ENCODE measurements around the gene ZSWIM5. TPM values are rescaled to one million over a fixed set of nuclear protein-coding genes. Genes with fewer than 3 reads are reported as not detected.

ZSWIM5 gene
- total and polyA plus RNA-seq, 2 experiments from 2014 or later: 2.0 to 4.0 TPM

DNA sequence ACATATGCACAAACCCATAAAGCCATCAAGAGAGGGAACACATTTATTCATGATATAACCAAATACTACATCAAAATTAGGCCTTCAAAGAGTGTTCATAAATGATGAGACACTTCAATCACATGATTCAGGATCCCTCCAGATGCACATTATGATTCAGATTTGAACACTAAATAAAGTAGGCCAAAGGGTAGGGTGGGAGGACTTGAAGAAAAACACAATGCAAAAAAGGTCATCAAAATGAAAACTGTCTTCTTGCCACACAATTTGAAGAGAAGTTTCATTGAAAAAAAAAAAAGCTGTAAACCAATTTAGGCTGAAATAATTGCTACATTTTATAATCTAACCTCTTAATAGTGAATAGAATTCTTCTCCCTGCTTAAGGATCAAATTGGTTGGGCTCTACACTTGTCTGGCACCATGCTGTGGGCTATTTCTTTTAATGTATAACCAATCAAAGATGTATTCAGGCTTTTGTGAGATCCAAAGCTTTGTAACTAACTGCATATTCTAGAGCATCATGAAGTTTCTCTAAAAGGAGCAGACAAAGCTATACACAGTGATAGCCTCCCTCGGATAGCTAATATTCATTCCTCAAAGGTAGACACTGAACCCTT is 58.1 kb downstream of the ZSWIM5 start:
- H3K4me3 ChIP-seq: no peak overlapping the region
- no peaks in the 10 kb centered on the region for H3K9me2 ChIP-seq (replicated peaks; ENCODE audit: insufficient read depth)
- no peaks in the 10 kb centered on the region for H3K27me3 ChIP-seq
- no peaks in the 10 kb centered on the region for H3K36me3 ChIP-seq (replicated peaks; ENCODE audit: insufficient read depth, low read depth)
- no peak for DNase-seq (ENCODE audit: low spot score)
- TF ChIP-seq EZH2 (IDR thresholded peaks at IDR 0.05; ENCODE audit: borderline replicate concordance) (no peak), CTCF (IDR thresholded peaks at IDR 0.05; ENCODE audit: poor library complexity) (no peak), EZH2phosphoT487 (IDR thresholded peaks at IDR 0.05; ENCODE audit: low read depth, severe bottlenecking, unreplicated experiment) (no peak)
- H4K20me1 ChIP-seq (ENCODE audit: insufficient read depth, poor library complexity, severe bottlenecking): no peaks in the 10 kb centered on the region
- no peak overlapping the region for H2AFZ ChIP-seq
- H3K4me1 ChIP-seq (ENCODE audit: insufficient read depth): no peaks in the 10 kb centered on the region
- H3K27ac ChIP-seq: no peak overlapping the region
- no peaks in the 10 kb centered on the region for H3K79me2 ChIP-seq
- WGBS (ENCODE audit: low lambda C conversion rate, missing lambda C conversion rate): 90% methylated on average over 1 of the region's 1 CpG
- no peak overlapping the region for H3K4me2 ChIP-seq
- H3K9me3 ChIP-seq (ENCODE audit: low read depth): no peaks in the 10 kb centered on the region

GRCh38 chr1:45146833-45147232 is 59.6 kb downstream of the ZSWIM5 start:
- H3K4me1 ChIP-seq (ENCODE audit: insufficient read depth): no peaks in the 10 kb centered on the region
- H3K36me3 ChIP-seq (replicated peaks; ENCODE audit: insufficient read depth, low read depth): no peaks in the 10 kb centered on the region
- no peak for DNase-seq (ENCODE audit: low spot score)
- H3K79me2 ChIP-seq: no peaks in the 10 kb centered on the region
- no peak overlapping the region for H2AFZ ChIP-seq
- no peaks in the 10 kb centered on the region for H3K9me3 ChIP-seq (ENCODE audit: low read depth)
- no peak overlapping the region for H3K27ac ChIP-seq
- H3K9me2 ChIP-seq (replicated peaks; ENCODE audit: insufficient read depth): no peaks in the 10 kb centered on the region
- H4K20me1 ChIP-seq (ENCODE audit: insufficient read depth, poor library complexity, severe bottlenecking): no peaks in the 10 kb centered on the region
- WGBS (ENCODE audit: low lambda C conversion rate, missing lambda C conversion rate): 92% methylated on average over 2 of the region's 2 CpGs
- no peaks in the 10 kb centered on the region for H3K27me3 ChIP-seq
- H3K4me3 ChIP-seq: no peak overlapping the region
- TF ChIP-seq CTCF (IDR thresholded peaks at IDR 0.05; ENCODE audit: poor library complexity) (no peak), EZH2phosphoT487 (IDR thresholded peaks at IDR 0.05; ENCODE audit: low read depth, severe bottlenecking, unreplicated experiment) (no peak), EZH2 (IDR thresholded peaks at IDR 0.05; ENCODE audit: borderline replicate concordance) (no peak)
- H3K4me2 ChIP-seq: no peak overlapping the region

DNA sequence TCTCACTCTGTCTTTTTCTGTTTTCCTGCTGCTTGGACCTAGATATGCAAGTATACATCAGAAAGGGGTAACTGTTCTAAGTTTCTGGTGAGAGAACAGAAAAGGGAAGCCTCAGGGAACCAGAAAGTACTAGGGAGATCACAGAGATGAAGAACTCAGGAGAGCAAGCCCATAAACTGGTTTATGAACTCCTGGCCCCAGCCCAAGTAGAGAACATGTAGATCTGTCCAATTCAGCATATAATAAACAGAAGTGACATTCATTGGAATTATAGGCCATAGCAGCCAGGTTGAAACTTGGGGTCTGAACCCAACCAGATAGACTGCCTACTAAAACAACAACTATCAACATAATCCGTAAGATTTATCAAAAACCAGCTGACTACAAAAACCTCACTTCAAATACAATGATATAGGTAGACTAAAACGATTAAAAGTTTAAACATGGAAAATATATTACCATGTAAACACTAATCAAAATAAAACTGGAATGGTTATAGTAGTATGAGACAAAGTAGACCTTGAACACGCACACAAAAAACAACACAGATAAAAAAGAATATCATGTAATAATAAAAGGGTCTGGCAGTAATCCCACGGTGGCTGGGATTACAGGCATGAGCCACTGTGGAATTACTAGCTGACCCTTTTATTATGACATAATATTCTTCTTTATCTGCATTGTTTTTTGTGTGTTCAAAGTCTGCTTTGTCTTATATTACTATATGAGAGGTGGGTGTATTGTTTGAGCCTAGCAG is 65.0 kb downstream of the ZSWIM5 start:
- 89% methylated on average over 4 of the region's 4 CpGs for WGBS (ENCODE audit: low lambda C conversion rate, missing lambda C conversion rate)

More for the DNA sequence above, 65.0 kb downstream of the ZSWIM5 start:
- TF ChIP-seq EZH2 (IDR thresholded peaks at IDR 0.05; ENCODE audit: borderline replicate concordance): no peak
- no peak for TF ChIP-seq EZH2phosphoT487 (IDR thresholded peaks at IDR 0.05; ENCODE audit: low read depth, severe bottlenecking, unreplicated experiment)
- TF ChIP-seq CTCF (IDR thresholded peaks at IDR 0.05; ENCODE audit: poor library complexity): no peak
- H3K27ac ChIP-seq: no peak overlapping the region
- no peaks in the 10 kb centered on the region for H4K20me1 ChIP-seq (ENCODE audit: insufficient read depth, poor library complexity, severe bottlenecking)
- no peaks in the 10 kb centered on the region for H3K27me3 ChIP-seq
- H3K9me2 ChIP-seq (replicated peaks; ENCODE audit: insufficient read depth): no peaks in the 10 kb centered on the region
- H3K4me3 ChIP-seq: no peak overlapping the region
- H3K4me1 ChIP-seq (ENCODE audit: insufficient read depth): no peaks in the 10 kb centered on the region
- H3K36me3 ChIP-seq (replicated peaks; ENCODE audit: insufficient read depth, low read depth): no peaks in the 10 kb centered on the region
- DNase-seq (ENCODE audit: low spot score): no peak
- no peaks in the 10 kb centered on the region for H3K9me3 ChIP-seq (ENCODE audit: low read depth)
- no peaks in the 10 kb centered on the region for H3K79me2 ChIP-seq
- H3K4me2 ChIP-seq: no peak overlapping the region
- no peak overlapping the region for H2AFZ ChIP-seq

Measured in hepatocyte (in vitro differentiated cells).